Gastrocnemius medialis (tissue), 4 donors: ENCODE measurements around the gene GALNT4. TPM values are rescaled to one million over a fixed set of nuclear protein-coding genes. Genes with fewer than 3 reads are reported as not detected.

Experiments
- ATAC-seq, 2 donors: fragments of 150-250 bp; one replicate each; pipeline ENCODE4 v1.9.1; 2016
- DNase-seq, 2 donors: peaks; one replicate each; pipeline ENCODE4 v3.0.0-alpha.2; 2019
- H3K27ac ChIP-seq, 4 donors: fragments of 200-600 bp; sonication (generic); 1 replicate in 1 of 4; 2 replicates in 3 of 4; pipeline ENCODE4 v1.5.1; 2016 to 2018; ENCODE audit warnings: mild to moderate bottlenecking in 2 of 4, moderate library complexity in 1 of 4
- H3K27me3 ChIP-seq, 3 donors: fragments of 200-600 bp; sonication (generic) in 2 of 3; 1 replicate in 1 of 3; 2 replicates in 2 of 3; pipeline versions ENCODE4 v1.5.1 to v1.6.0; 2016 to 2019; ENCODE audit warnings: mild to moderate bottlenecking in 1 of 3, moderate library complexity in 1 of 3
- H3K36me3 ChIP-seq, 2 donors: fragments of 200-600 bp; sonication (generic) in 1 of 2; one replicate each; pipeline ENCODE4 v1.5.1; 2017 to 2018
- H3K4me1 ChIP-seq, 2 donors: fragments of 200-600 bp; sonication (generic) in 1 of 2; one replicate each; pipeline ENCODE4 v1.5.1; 2016 to 2017; ENCODE audit warnings: mild to moderate bottlenecking in 2 of 2
- H3K4me3 ChIP-seq, 4 donors: fragments of 200-600 bp; sonication (generic) in 3 of 4; 1 replicate in 1 of 4; 2 replicates in 3 of 4; pipeline ENCODE4 v1.5.1; 2016 to 2019; ENCODE audit warnings: mild to moderate bottlenecking in 2 of 4
- H3K9me3 ChIP-seq, 3 donors: fragments of 200-600 bp; sonication (generic) in 2 of 3; 1 replicate in 1 of 3; 2 replicates in 2 of 3; pipeline ENCODE4 v1.5.1; 2016 to 2019
- POLR2A ChIP-seq, 2 donors: fragments of 450-650 bp; IDR thresholded peaks; one replicate each; pipeline ENCODE4 v1.6.1; 2017; ENCODE audit warnings: antibody characterized with exemption in 2 of 2, mild to moderate bottlenecking in 2 of 2, moderate library complexity in 2 of 2
- in situ Hi-C, 4 donors: fragments of 200-750 bp; cut with MboI; loops; one replicate each; pipeline versions ENCODE4 v1.15.0 to v1.8.0; 2017; ENCODE audit warnings: low sequenced_read_pairs in 4 of 4
- intact Hi-C: fragments of 100-400 bp; cut with DNase I; formaldehyde crosslinking; loops from one replicate; pipeline ENCODE4 v1.15.1; 2023; ENCODE audit warnings: low total_unique reads
- total RNA-seq, 4 donors: library from RNA; depleted of rRNA; stranded (reverse); fragments of >200 nt; gene quantifications; one replicate each; pipeline versions ENCODE4 v1.1.0 to v1.2.3, GENCODE V29; 2016
- TF ChIP-seq, protein P1 (sequence below), 5 experiments: fragments of 450-650 bp in 3 of 5; fragments of 200-600 bp in 2 of 5; sonication (generic) in 2 of 5; IDR thresholded peaks in 4 of 5; conservative IDR thresholded peaks in 1 of 5; 1 replicate in 4 of 5; 2 replicates in 1 of 5; pipeline ENCODE4 v1.5.1; 2016 to 2019; ENCODE audit warnings: antibody characterized with exemption in 5 of 5, mild to moderate bottlenecking in 3 of 5, moderate library complexity in 3 of 5

GALNT4 gene
- total RNA-seq, 4 donors from 2014 or later = 1.2 to 2.2 (median 1.7) TPM

DNA sequence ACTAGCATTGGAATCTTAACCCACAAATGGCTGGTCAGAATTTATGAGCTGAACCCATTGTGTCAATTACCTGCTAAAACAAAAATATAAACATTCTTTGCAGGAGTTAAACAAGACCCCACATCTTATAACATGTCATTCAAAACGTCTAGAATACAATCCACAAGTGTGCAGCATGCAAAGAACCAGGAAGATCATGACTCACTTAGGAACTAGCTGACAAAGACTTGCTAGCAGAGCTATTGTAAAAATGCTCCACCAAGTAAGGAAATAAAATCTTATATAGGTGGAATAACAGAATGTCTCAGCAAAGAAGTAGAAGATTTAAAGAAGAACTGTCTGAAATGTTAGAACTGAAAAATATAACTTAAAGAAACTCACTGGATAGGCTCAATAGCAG is 27.8 kb upstream of the GALNT4 start:
- TF ChIP-seq, protein P1, sequence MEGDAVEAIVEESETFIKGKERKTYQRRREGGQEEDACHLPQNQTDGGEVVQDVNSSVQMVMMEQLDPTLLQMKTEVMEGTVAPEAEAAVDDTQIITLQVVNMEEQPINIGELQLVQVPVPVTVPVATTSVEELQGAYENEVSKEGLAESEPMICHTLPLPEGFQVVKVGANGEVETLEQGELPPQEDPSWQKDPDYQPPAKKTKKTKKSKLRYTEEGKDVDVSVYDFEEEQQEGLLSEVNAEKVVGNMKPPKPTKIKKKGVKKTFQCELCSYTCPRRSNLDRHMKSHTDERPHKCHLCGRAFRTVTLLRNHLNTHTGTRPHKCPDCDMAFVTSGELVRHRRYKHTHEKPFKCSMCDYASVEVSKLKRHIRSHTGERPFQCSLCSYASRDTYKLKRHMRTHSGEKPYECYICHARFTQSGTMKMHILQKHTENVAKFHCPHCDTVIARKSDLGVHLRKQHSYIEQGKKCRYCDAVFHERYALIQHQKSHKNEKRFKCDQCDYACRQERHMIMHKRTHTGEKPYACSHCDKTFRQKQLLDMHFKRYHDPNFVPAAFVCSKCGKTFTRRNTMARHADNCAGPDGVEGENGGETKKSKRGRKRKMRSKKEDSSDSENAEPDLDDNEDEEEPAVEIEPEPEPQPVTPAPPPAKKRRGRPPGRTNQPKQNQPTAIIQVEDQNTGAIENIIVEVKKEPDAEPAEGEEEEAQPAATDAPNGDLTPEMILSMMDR (IDR thresholded peaks at IDR 0.05 in 4 of 5, conservative IDR thresholded peaks at IDR 0.05 in 1 of 5) = no peak
- no peak for TF ChIP-seq POLR2A (IDR thresholded peaks at IDR 0.05)
- peaks cover 0 to 9% of the 10 kb centered on the region in 2 donors for H3K4me1 ChIP-seq
- in situ Hi-C loops (no loop called here), intact Hi-C loops (no loop called here)
- no peaks in the 10 kb centered on the region for H3K9me3 ChIP-seq
- no peak overlapping the region for H3K27ac ChIP-seq
- DNase-seq (no peak), ATAC-seq (no peak)
- H3K27me3 ChIP-seq = no peaks in the 10 kb centered on the region
- no peak overlapping the region for H3K4me3 ChIP-seq
- no peaks in the 10 kb centered on the region for H3K36me3 ChIP-seq

DNA sequence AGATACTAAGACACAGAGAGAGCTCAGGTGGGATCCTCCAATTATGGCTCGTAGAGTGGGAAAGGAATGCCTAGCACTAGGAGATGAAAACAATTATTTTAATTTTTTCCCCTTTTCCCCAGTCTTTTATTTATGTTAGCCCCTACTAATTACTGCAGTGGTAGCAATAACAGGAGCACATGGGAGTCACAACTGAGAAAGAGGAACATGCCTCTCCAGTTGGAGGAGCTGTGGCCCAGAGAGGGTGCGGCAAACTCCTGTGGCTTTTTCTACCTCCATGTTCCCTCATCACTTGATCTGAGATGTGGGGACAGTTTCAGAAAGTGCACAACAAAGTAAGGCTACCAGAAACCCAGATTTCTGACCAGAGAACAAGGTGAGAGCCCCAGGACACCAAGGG is 27.2 kb upstream of the GALNT4 start:
- no peaks in the 10 kb centered on the region for H3K36me3 ChIP-seq
- H3K27ac ChIP-seq = no peak overlapping the region
- TF ChIP-seq, protein P1 (IDR thresholded peaks at IDR 0.05 in 4 of 5, conservative IDR thresholded peaks at IDR 0.05 in 1 of 5) = no peak
- no peak for TF ChIP-seq POLR2A (IDR thresholded peaks at IDR 0.05)
- peaks cover 0 to 9% of the 10 kb centered on the region in 2 donors for H3K4me1 ChIP-seq
- no peak overlapping the region for H3K4me3 ChIP-seq
- DNase-seq (no peak), ATAC-seq (no peak)
- H3K27me3 ChIP-seq = no peaks in the 10 kb centered on the region
- intact Hi-C loops (no loop called here), in situ Hi-C loops (no loop called here)
- no peaks in the 10 kb centered on the region for H3K9me3 ChIP-seq

DNA sequence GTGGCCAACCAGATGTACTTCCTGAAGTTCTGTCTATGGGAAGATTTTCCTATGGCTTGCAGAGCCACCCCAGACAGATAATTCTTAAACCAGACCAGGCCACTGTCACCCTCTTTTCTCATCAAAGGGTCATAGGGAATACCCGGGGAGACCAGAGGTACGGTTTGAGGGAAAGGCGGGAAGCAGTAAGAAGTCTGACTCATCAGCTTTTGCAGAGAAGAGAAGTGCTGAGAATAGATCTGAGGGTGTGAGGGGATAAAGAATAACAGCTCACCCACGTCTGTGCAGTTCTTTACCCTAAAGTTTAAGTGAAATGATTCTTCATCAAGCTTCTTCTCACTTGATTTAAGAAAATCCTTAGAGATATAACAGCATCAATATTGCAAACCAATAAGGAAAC is 22.5 kb upstream of the GALNT4 start:
- TF ChIP-seq, protein P1 (IDR thresholded peaks at IDR 0.05 in 4 of 5, conservative IDR thresholded peaks at IDR 0.05 in 1 of 5) = no peak
- TF ChIP-seq POLR2A (IDR thresholded peaks at IDR 0.05) = no peak
- DNase-seq (no peak), ATAC-seq (no peak)
- Histone ChIP-seq H3K4me1 (peaks cover 7 to 39% of the 10 kb centered on the region in 2 donors), H3K27ac (no peak overlapping the region), H3K27me3 (no peaks in the 10 kb centered on the region), H3K9me3 (no peaks in the 10 kb centered on the region), H3K4me3 (no peak overlapping the region), H3K36me3 (no peaks in the 10 kb centered on the region)
- intact Hi-C loops (loop anchor here (5.0 to 10.0 kb wide), 3 partner anchors 145 to 1308 kb away; partner anchors contain the start of gene ATP2B1), in situ Hi-C loops (loop anchor here (10.0 to 25.0 kb wide), 5 partner anchors 558 to 1415 kb away; partner anchors contain the start of gene CCER1 (in 2 of the 4))

DNA sequence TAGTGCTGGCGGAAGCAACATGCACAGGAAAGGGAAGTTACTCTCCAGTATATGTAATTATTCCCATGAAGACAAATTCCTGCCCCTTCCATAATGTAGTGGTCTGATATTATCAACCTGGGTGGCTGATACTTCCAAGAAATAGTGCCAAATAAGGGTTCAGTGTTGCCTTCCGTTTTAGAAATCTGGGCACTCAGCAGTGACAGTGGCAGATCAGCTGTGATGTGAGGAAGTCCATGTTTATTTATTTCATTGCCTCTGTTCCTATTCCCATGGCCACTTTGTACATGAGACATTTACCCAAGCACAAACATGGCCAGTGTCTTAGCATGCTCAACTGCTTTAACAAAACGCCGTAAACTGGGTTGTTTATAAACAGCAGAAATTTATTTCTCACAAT is 21.6 kb upstream of the GALNT4 start:
- intact Hi-C loops = loop anchor here (5.0 to 10.0 kb wide), 3 partner anchors 146 to 1309 kb away; partner anchors contain the start of gene ATP2B1
- in situ Hi-C loops = loop anchor here (10.0 to 25.0 kb wide), 5 partner anchors 559 to 1416 kb away; partner anchors contain the start of gene CCER1 (in 2 of the 4)
- no peak for DNase-seq
- H3K4me3 ChIP-seq = no peak overlapping the region
- no peaks in the 10 kb centered on the region for H3K36me3 ChIP-seq
- H3K27me3 ChIP-seq = no peaks in the 10 kb centered on the region
- peaks cover 7 to 39% of the 10 kb centered on the region in 2 donors for H3K4me1 ChIP-seq
- TF ChIP-seq, protein P1 (IDR thresholded peaks at IDR 0.05 in 4 of 5, conservative IDR thresholded peaks at IDR 0.05 in 1 of 5) = no peak
- no peak for TF ChIP-seq POLR2A (IDR thresholded peaks at IDR 0.05)
- no peaks in the 10 kb centered on the region for H3K9me3 ChIP-seq
- no peak for ATAC-seq
- H3K27ac ChIP-seq = no peak overlapping the region
